ENCODE data around the gene TMEM51. TPM values are rescaled to one million over a fixed set of nuclear protein-coding genes. Genes with fewer than 3 reads are reported as not detected.

Gene TMEM51
- total RNA-seq, 1 experiment from 2014 or later: 10.4 TPM

- TF ChIP-seq TP53 (CRISPR knock-in tag; IDR thresholded peaks at IDR 0.05) (no peak), FOXJ3 (CRISPR knock-in tag; IDR thresholded peaks at IDR 0.05; ENCODE audit: borderline replicate concordance) (no peak)
These were observed 23.6 kb upstream of the TMEM51 start (continued) for GRCh38 chr1:15129944-15130343.

DNA sequence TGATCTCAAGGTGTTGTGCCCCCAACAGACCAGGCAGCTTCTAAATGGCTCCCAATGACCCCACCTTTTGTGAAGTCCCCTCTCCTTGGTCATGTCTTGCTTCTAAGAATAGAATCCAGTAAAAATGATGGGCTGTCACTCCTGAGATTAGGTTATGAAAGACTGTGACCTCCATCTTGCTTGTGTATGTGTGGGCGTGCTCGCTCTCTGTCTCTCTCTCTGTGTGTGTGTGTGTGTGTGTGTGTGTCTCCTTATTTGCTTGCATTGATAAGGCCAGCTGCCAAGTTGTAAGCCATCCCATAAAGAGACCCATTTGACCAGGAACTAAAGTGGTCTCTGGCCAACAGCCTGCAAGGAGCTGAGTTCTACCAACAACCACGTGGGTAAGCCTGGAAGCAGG lies 22.9 kb upstream of the TMEM51 start:
- TF ChIP-seq ZNF396 (CRISPR knock-in tag; IDR thresholded peaks at IDR 0.05; ENCODE audit: borderline replicate concordance): no peak
- TF ChIP-seq SOX15 (CRISPR knock-in tag; IDR thresholded peaks at IDR 0.05): no peak
- TF ChIP-seq, protein P1, sequence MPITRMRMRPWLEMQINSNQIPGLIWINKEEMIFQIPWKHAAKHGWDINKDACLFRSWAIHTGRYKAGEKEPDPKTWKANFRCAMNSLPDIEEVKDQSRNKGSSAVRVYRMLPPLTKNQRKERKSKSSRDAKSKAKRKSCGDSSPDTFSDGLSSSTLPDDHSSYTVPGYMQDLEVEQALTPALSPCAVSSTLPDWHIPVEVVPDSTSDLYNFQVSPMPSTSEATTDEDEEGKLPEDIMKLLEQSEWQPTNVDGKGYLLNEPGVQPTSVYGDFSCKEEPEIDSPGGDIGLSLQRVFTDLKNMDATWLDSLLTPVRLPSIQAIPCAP (CRISPR knock-in tag; IDR thresholded peaks at IDR 0.05): no peak
- TF ChIP-seq, protein P2, sequence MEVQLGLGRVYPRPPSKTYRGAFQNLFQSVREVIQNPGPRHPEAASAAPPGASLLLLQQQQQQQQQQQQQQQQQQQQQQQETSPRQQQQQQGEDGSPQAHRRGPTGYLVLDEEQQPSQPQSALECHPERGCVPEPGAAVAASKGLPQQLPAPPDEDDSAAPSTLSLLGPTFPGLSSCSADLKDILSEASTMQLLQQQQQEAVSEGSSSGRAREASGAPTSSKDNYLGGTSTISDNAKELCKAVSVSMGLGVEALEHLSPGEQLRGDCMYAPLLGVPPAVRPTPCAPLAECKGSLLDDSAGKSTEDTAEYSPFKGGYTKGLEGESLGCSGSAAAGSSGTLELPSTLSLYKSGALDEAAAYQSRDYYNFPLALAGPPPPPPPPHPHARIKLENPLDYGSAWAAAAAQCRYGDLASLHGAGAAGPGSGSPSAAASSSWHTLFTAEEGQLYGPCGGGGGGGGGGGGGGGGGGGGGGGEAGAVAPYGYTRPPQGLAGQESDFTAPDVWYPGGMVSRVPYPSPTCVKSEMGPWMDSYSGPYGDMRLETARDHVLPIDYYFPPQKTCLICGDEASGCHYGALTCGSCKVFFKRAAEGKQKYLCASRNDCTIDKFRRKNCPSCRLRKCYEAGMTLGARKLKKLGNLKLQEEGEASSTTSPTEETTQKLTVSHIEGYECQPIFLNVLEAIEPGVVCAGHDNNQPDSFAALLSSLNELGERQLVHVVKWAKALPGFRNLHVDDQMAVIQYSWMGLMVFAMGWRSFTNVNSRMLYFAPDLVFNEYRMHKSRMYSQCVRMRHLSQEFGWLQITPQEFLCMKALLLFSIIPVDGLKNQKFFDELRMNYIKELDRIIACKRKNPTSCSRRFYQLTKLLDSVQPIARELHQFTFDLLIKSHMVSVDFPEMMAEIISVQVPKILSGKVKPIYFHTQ (CRISPR knock-in tag; IDR thresholded peaks at IDR 0.05): no peak
- no peak for TF ChIP-seq RORB (CRISPR knock-in tag; IDR thresholded peaks at IDR 0.05)
- TF ChIP-seq MYBL2 (CRISPR knock-in tag; IDR thresholded peaks at IDR 0.05): no peak
- no peak for TF ChIP-seq KAT7 (CRISPR knock-in tag; IDR thresholded peaks at IDR 0.05; ENCODE audit: borderline replicate concordance)
- TF ChIP-seq NR2C2 (CRISPR knock-in tag; IDR thresholded peaks at IDR 0.05): no peak
- TF ChIP-seq, protein P3, sequence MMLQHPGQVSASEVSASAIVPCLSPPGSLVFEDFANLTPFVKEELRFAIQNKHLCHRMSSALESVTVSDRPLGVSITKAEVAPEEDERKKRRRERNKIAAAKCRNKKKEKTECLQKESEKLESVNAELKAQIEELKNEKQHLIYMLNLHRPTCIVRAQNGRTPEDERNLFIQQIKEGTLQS (CRISPR knock-in tag; conservative IDR thresholded peaks at IDR 0.05): no peak
- no peak for TF ChIP-seq CBFB (CRISPR knock-in tag; IDR thresholded peaks at IDR 0.05; ENCODE audit: low read depth)
- TF ChIP-seq E2F5 (CRISPR knock-in tag; IDR thresholded peaks at IDR 0.05): no peak
- TF ChIP-seq MLX (CRISPR knock-in tag; IDR thresholded peaks at IDR 0.05): no peak
- no peak for TF ChIP-seq TEAD1 (CRISPR knock-in tag; IDR thresholded peaks at IDR 0.05)
- TF ChIP-seq OVOL2 (CRISPR knock-in tag; IDR thresholded peaks at IDR 0.05; ENCODE audit: borderline replicate concordance): no peak
- no peak for TF ChIP-seq GRHL2 (CRISPR knock-in tag; IDR thresholded peaks at IDR 0.05; ENCODE audit: insufficient replicate concordance, severe bottlenecking)
- TF ChIP-seq E2F4 (CRISPR knock-in tag; IDR thresholded peaks at IDR 0.05; ENCODE audit: borderline replicate concordance, low read depth): no peak
- TF ChIP-seq ZNF423 (CRISPR knock-in tag; IDR thresholded peaks at IDR 0.05): no peak
- H3K36me3 Mint-ChIP-seq: peaks cover 13% of the 10 kb centered on the region
- DNase-seq (ENCODE audit: low spot score) (no peak), ATAC-seq (no peak)
- ChIA-PET POLR2A (no interaction called here), CTCF (no interaction called here)
- peaks cover 6% of the 10 kb centered on the region for H3K27me3 Mint-ChIP-seq (ENCODE audit: low read depth)
- peaks cover 26% of the 10 kb centered on the region for H3K9me3 Mint-ChIP-seq
- peaks cover 9% of the 10 kb centered on the region for H3K4me1 Mint-ChIP-seq
- H3K4me3 Mint-ChIP-seq: no peak overlapping the region
- H3K27ac Mint-ChIP-seq: no peak overlapping the region
